Measurements from ENCODE around the gene CEMP1. TPM values are rescaled to one million over a fixed set of nuclear protein-coding genes. Genes with fewer than 3 reads are reported as not detected.

The CEMP1 gene
- total and polyA plus RNA-seq, 5 experiments from 2014 or later = 0.81 to 6.0 (median 2.1) TPM

GRCh38 chr16:2495041-2495440 is 36.2 kb downstream of the CEMP1 start:
- DNase-seq = no peak
- POLR2A ChIA-PET = interaction anchor here (0.6 kb wide), 1 partner anchor 455 kb away, joined by 3 read pairs; no protein-coding TSS in a partner anchor
- Mint-ChIP-seq H3K4me1 (no peaks in the 10 kb centered on the region), H3K36me3 (peaks cover 0 to 7% (median 5%) of the 10 kb centered on the region in 3 donors), H3K9me3 (no peaks in the 10 kb centered on the region), H3K27ac (no peak overlapping the region), H3K4me3 (no peak overlapping the region), H3K27me3 (no peaks in the 10 kb centered on the region)
- ATAC-seq = no peak

GRCh38 chr16:2494616-2495015 is 36.6 kb downstream of the CEMP1 start:
- Mint-ChIP-seq H3K27ac (no peak overlapping the region), H3K36me3 (peaks cover 0 to 7% (median 5%) of the 10 kb centered on the region in 3 donors), H3K27me3 (no peaks in the 10 kb centered on the region), H3K4me1 (no peaks in the 10 kb centered on the region), H3K9me3 (no peaks in the 10 kb centered on the region), H3K4me3 (no peak overlapping the region)
- ATAC-seq = no peak
- POLR2A ChIA-PET = no interaction called here
- no peak for DNase-seq

- POLR2A ChIA-PET = no interaction called here
- ATAC-seq (no peak), DNase-seq (no peak)
- H3K9me3 Mint-ChIP-seq = no peaks in the 10 kb centered on the region
- H3K36me3 Mint-ChIP-seq = peaks cover 0 to 7% (median 5%) of the 10 kb centered on the region in 3 donors
- H3K4me3 Mint-ChIP-seq = no peak overlapping the region
- H3K27me3 Mint-ChIP-seq = no peaks in the 10 kb centered on the region
- peaks cover 0 to 3% (median 0%) of the 10 kb centered on the region in 4 donors for H3K4me1 Mint-ChIP-seq
- no peak overlapping the region for H3K27ac Mint-ChIP-seq
These were observed 37.6 kb downstream of the CEMP1 start for GRCh38 chr16:2493605-2494004.

- H3K4me1 Mint-ChIP-seq = peaks cover 3 to 9% (median 8%) of the 10 kb centered on the region in 4 donors
- POLR2A ChIA-PET = no interaction called here
- no peak overlapping the region for H3K4me3 Mint-ChIP-seq
- H3K9me3 Mint-ChIP-seq = no peaks in the 10 kb centered on the region
- H3K27me3 Mint-ChIP-seq = no peaks in the 10 kb centered on the region
- H3K36me3 Mint-ChIP-seq = peaks cover 0 to 2% (median 0%) of the 10 kb centered on the region in 3 donors
- peak overlapping the region in 1 of 10 donors; percentile 26 for H3K27ac Mint-ChIP-seq
- no peak for DNase-seq
- ATAC-seq = no peak
These were observed 38.9 kb downstream of the CEMP1 start for GRCh38 chr16:2492292-2492691.

DNA sequence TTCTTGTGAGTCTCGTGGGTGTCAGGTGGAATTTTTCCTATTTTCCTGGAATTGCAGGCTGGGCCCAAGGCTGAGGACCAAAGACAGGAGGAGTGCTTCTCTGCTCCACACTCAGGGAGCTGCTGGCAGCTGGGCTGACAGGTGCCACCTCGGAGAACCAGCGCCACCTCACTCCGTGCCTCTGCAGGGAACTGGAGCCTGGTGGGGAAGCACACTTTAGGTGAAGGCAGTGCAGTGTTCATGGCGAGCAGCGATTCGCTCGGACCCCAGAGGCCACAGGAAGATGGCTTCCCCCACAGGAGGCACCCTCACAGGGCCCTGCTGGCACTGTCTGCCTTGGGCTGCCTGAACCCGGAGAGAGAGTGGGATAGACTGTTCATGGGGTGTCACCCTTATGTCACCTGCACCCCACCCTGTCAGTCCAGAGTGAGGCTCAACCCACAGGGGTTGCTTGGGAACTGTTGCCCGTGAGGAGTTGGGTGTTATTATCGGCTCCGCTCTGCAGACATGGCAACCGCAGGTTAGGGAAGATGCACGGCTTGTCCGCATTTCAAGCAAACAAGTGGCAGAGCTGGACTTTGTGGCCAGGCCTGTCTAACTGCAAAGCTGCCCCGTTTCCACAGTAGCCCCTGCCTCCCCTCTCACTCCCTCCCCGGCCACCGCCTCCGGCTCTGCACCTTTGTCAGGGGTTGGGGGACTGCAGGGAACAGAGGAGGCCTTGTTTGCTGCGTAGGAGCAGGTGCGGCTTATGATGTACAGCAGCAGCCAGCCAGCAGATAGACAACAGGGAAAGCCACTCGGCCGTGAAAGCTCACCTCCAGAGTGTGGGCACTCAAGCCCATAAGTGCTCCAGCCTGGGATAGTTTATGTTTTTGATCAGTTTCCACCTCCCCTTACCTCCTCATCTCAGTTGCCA is 40.8 kb downstream of the CEMP1 start:
- Mint-ChIP-seq H3K4me3 (no peak overlapping the region), H3K27ac (no peak overlapping the region), H3K27me3 (no peaks in the 10 kb centered on the region), H3K36me3 (peaks cover 0 to 2% (median 0%) of the 10 kb centered on the region in 3 donors), H3K4me1 (peaks cover 10 to 19% (median 17%) of the 10 kb centered on the region in 4 donors), H3K9me3 (no peaks in the 10 kb centered on the region)
- DNase-seq (no peak), ATAC-seq (no peak)
- POLR2A ChIA-PET = no interaction called here

DNA sequence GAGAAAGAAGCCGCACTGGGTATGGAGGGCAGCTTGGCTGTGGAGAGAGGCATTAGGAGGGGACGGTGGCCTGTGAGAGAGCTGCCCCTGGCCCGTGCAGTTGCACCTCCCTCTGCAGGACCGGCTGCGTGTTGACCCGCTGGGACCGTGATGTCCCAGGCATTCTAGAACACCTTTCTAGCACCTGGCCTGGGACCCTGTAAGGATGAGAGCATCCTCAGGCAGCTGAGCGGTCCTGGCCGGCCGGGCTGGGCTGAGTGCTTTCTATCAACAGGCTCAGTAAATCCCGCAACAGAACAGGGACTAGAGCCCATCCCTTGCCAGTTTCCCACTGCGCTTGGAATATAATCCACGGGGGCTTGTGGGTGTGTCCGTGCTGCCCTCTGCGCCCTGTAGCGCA is 41.6 kb downstream of the CEMP1 start:
- ATAC-seq = no peak
- Mint-ChIP-seq H3K4me3 (no peak overlapping the region), H3K27ac (no peak overlapping the region), H3K27me3 (no peaks in the 10 kb centered on the region), H3K9me3 (no peaks in the 10 kb centered on the region), H3K4me1 (peaks cover 10 to 19% (median 17%) of the 10 kb centered on the region in 4 donors), H3K36me3 (peaks cover 0 to 2% (median 0%) of the 10 kb centered on the region in 3 donors)
- POLR2A ChIA-PET = no interaction called here
- no peak for DNase-seq

DNA sequence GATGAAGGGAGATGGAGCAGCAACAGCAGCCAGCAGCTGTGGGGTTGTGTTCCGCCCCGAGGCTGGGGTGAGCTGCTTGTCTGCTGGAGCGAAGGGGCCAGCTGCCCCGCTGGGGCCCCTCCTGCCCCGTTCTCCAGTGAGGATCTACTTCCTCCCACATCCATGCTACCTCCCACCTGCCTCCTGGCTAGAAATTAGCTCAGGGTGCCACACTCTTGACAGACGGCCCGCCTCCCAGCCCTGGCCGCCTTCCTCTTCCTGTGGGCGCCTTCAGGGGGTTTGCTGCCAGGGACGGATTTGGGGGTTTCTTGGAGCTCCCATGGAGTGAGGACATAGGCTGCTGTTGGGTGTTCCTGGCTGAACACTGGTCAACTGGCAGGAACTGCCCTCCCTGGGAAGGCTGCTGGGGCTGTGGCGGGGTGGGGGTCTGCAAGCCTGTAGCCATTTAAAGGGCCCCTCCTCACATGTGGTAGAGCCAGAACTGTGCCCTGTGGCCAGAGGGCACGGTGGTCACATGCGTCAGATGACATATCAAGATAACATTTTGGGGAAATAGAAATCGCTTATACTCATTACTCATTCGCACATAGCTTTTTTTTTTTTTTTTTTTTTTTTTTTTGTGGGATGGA is 43.2 kb downstream of the CEMP1 start:
- DNase-seq (no peak), ATAC-seq (no peak)
- Mint-ChIP-seq H3K27ac (peak overlapping the region in 1 of 10 donors; percentile 58), H3K4me1 (peaks cover 15 to 19% (median 18%) of the 10 kb centered on the region in 4 donors), H3K27me3 (no peaks in the 10 kb centered on the region), H3K9me3 (no peaks in the 10 kb centered on the region), H3K36me3 (peaks cover 0 to 2% (median 0%) of the 10 kb centered on the region in 3 donors), H3K4me3 (peak overlapping the region in 2 of 10 donors; percentile 61 to 89)
- POLR2A ChIA-PET = interaction anchor here (0.6 to 1.1 kb wide), 5 partner anchors 10 to 293 kb away, joined by 3 to 4 read pairs (median 3); no protein-coding TSS in a partner anchor

- Mint-ChIP-seq H3K36me3 (peaks cover 0 to 2% (median 0%) of the 10 kb centered on the region in 3 donors), H3K27ac (peak overlapping the region in 8 of 10 donors; percentile 53 to 92 (median 72)), H3K9me3 (no peaks in the 10 kb centered on the region), H3K4me3 (peak overlapping the region in 9 of 10 donors; percentile 50 to 89 (median 74)), H3K4me1 (peaks cover 15 to 25% (median 18%) of the 10 kb centered on the region in 4 donors), H3K27me3 (no peaks in the 10 kb centered on the region)
- POLR2A ChIA-PET = interaction anchor here (0.5 to 1.7 kb wide), 4 partner anchors 13 to 334 kb away, joined by 3 to 8 read pairs (median 4); partner anchors contain the start of gene TBC1D24
- DNase-seq (no peak), ATAC-seq (no peak)
These were observed 43.7 kb downstream of the CEMP1 start for GRCh38 chr16:2487517-2487842.

- peak overlapping the region; percentile 53 to 93 (median 84) for H3K27ac Mint-ChIP-seq
- no peaks in the 10 kb centered on the region for H3K9me3 Mint-ChIP-seq
- peaks cover 18 to 31% (median 20%) of the 10 kb centered on the region in 4 donors for H3K4me1 Mint-ChIP-seq
- H3K36me3 Mint-ChIP-seq = peaks cover 0 to 2% (median 0%) of the 10 kb centered on the region in 3 donors
- peak; percentile 99 for ATAC-seq
- peak overlapping the region; percentile 13 to 89 (median 72) for H3K4me3 Mint-ChIP-seq
- POLR2A ChIA-PET = interaction anchor here (0.5 to 1.7 kb wide), 6 partner anchors 12 to 333 kb away, joined by 3 to 8 read pairs (median 4); partner anchors contain the start of gene TBC1D24
- DNase-seq = peak; percentile 61 to 93 (median 82)
- H3K27me3 Mint-ChIP-seq = no peaks in the 10 kb centered on the region
These were observed 44.3 kb downstream of the CEMP1 start for GRCh38 chr16:2486645-2487516.

GRCh38 chr16:2485811-2486507 is 45.2 kb downstream of the CEMP1 start:
- Mint-ChIP-seq H3K4me1 (peaks cover 18 to 31% (median 20%) of the 10 kb centered on the region in 4 donors), H3K27ac (no peak overlapping the region), H3K36me3 (peaks cover 0 to 2% (median 0%) of the 10 kb centered on the region in 3 donors), H3K9me3 (no peaks in the 10 kb centered on the region), H3K27me3 (no peaks in the 10 kb centered on the region), H3K4me3 (no peak overlapping the region)
- POLR2A ChIA-PET = interaction anchor here (0.6 to 2.2 kb wide), 5 partner anchors 11 to 332 kb away, joined by 3 to 9 read pairs (median 5); partner anchors contain the start of gene TBC1D24
- no peak for DNase-seq
- no peak for ATAC-seq

- ATAC-seq (no peak), DNase-seq (no peak)
- peak overlapping the region in 1 of 10 donors; percentile 42 for H3K4me3 Mint-ChIP-seq
- H3K9me3 Mint-ChIP-seq = no peaks in the 10 kb centered on the region
- H3K27ac Mint-ChIP-seq = peak overlapping the region in 3 of 10 donors; percentile 44 to 73 (median 50)
- H3K4me1 Mint-ChIP-seq = peaks cover 18 to 31% (median 20%) of the 10 kb centered on the region in 4 donors
- POLR2A ChIA-PET = interaction anchor here (2.2 kb wide), 1 partner anchor 10 kb away, joined by 9 read pairs; the partner anchor contains the start of gene TBC1D24
- H3K36me3 Mint-ChIP-seq = peaks cover 0 to 2% (median 0%) of the 10 kb centered on the region in 3 donors
- H3K27me3 Mint-ChIP-seq = no peaks in the 10 kb centered on the region
These were observed 46.2 kb downstream of the CEMP1 start for GRCh38 chr16:2484898-2485508.

Measured in naive thymus-derived CD8-positive, alpha-beta T cell (primary cell).